ENCODE measurements around the gene MAST4. TPM values are rescaled to one million over a fixed set of nuclear protein-coding genes. Genes with fewer than 3 reads are reported as not detected.
"Not testable (repeated sequence)": the region's sequence is repeated elsewhere in the genome, so short reads cannot be mapped to it uniquely, and the experiment has no call there.

The MAST4 gene
- total and polyA plus RNA-seq, 4 donors = 17.1 to 34.6 (median 21.0) TPM

DNA sequence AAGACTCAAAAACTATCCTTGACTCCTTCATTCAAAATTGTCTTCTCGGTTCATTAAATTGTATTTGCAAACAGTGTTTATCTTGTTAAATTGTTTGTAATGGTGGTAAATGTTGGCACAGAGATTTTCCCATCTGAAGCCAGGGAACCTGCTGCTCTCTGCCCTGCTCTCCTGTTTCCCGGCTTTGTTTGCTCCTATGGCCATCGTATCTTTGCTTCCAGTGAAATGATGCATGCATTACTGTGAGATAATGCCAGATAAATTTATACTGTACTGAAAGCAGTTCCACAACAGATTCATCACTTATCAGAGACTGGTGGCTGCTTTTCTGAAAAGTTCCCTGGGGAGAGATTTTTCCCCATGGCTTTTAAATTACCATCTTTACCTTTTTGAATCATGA lies 519.1 kb downstream of the MAST4 start:
- H3K4me3 ChIP-seq (ENCODE audit: low read depth, low read length) = no peak overlapping the region
- no peaks in the 10 kb centered on the region for H3K27me3 ChIP-seq (ENCODE audit: control insufficient read depth, insufficient read depth, low read length)
- H3K4me1 ChIP-seq (ENCODE audit: control insufficient read depth, insufficient read depth, low read length) = no peaks in the 10 kb centered on the region
- no peak overlapping the region for H3K27ac ChIP-seq (ENCODE audit: low read depth, low read length)
- no peaks in the 10 kb centered on the region for H3K9me3 ChIP-seq (ENCODE audit: control insufficient read depth, insufficient read depth, low read length)
- H3K36me3 ChIP-seq (ENCODE audit: control insufficient read depth, insufficient read depth, low read length) = no peaks in the 10 kb centered on the region
- DNase-seq (ENCODE audit: low read depth in 4 of 6, low spot score in 6 of 6) = peak in 1 of 6 donors; percentile 78
- 67% methylated on average over 1 of the region's 3 CpGs for WGBS (ENCODE audit: insufficient coverage)

DNA sequence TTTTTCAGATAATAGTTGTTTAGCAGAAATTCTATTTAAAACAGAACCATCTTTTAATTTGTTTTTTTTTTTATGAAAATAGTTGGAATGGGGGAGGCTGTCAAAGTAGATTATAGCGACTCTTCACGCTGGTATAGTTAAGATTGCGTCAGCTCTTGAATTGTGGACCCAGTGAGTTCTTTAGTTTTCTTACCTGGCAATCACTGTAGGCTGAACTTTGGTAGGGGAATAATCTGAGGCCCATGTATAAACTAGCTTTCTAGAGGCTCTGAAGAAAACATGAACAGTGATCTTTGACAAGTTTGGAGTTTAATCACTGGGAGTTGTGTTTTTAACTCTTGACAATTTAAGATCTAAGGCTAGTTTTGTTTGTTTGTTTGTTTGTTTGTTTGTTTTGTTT lies 519.6 kb downstream of the MAST4 start:
- H3K4me1 ChIP-seq (ENCODE audit: control insufficient read depth, insufficient read depth, low read length) = no peaks in the 10 kb centered on the region
- H3K9me3 ChIP-seq (ENCODE audit: control insufficient read depth, insufficient read depth, low read length) = no peaks in the 10 kb centered on the region
- H3K27ac ChIP-seq (ENCODE audit: low read depth, low read length) = no peak overlapping the region
- no peak overlapping the region for H3K4me3 ChIP-seq (ENCODE audit: low read depth, low read length)
- no peaks in the 10 kb centered on the region for H3K36me3 ChIP-seq (ENCODE audit: control insufficient read depth, insufficient read depth, low read length)
- no peak for DNase-seq (ENCODE audit: low read depth in 4 of 6, low spot score in 6 of 6)
- WGBS (ENCODE audit: insufficient coverage) = 100% methylated on average over 2 of the region's 3 CpGs
- no peaks in the 10 kb centered on the region for H3K27me3 ChIP-seq (ENCODE audit: control insufficient read depth, insufficient read depth, low read length)

GRCh38 chr5:67118050-67118620 lies 521.9 kb downstream of the MAST4 start:
- 94% methylated on average over 3 of the region's 4 CpGs for WGBS (ENCODE audit: insufficient coverage)
- Histone ChIP-seq H3K4me3 (ENCODE audit: low read depth, low read length) (no peak overlapping the region), H3K4me1 (ENCODE audit: control insufficient read depth, insufficient read depth, low read length) (no peaks in the 10 kb centered on the region), H3K27ac (ENCODE audit: low read depth, low read length) (no peak overlapping the region), H3K9me3 (ENCODE audit: control insufficient read depth, insufficient read depth, low read length) (no peaks in the 10 kb centered on the region), H3K36me3 (ENCODE audit: control insufficient read depth, insufficient read depth, low read length) (no peaks in the 10 kb centered on the region), H3K27me3 (ENCODE audit: control insufficient read depth, insufficient read depth, low read length) (no peaks in the 10 kb centered on the region)
- no peak for DNase-seq (ENCODE audit: low read depth in 4 of 6, low spot score in 6 of 6)

DNA sequence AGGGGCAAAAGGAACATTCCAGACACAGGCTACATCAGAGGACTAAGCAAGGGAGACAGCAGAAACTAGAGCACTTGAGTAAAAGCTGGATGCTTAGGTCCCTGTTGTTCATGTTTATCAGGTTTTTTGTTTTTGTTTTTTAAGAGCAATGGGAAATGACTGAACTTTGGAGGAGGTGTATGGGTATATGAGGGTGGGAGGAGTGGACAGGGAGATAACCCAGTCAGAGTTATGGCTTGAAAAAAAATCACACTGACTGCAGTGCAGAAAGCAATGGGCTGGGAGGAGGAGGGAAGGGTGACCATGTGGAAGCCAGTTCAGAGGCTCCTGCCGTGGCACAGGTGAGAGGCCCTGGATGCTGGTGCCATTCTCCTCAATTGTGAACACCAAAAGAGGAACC lies 522.8 kb downstream of the MAST4 start:
- Histone ChIP-seq H3K27ac (ENCODE audit: low read depth, low read length) (no peak overlapping the region), H3K27me3 (ENCODE audit: control insufficient read depth, insufficient read depth, low read length) (no peaks in the 10 kb centered on the region), H3K36me3 (ENCODE audit: control insufficient read depth, insufficient read depth, low read length) (no peaks in the 10 kb centered on the region), H3K9me3 (ENCODE audit: control insufficient read depth, insufficient read depth, low read length) (no peaks in the 10 kb centered on the region), H3K4me3 (ENCODE audit: low read depth, low read length) (no peak overlapping the region), H3K4me1 (ENCODE audit: control insufficient read depth, insufficient read depth, low read length) (no peaks in the 10 kb centered on the region)
- no peak for DNase-seq (ENCODE audit: low read depth in 4 of 6, low spot score in 6 of 6)
- WGBS (ENCODE audit: insufficient coverage) = 86% methylated on average over 1 of the region's 1 CpG

DNA sequence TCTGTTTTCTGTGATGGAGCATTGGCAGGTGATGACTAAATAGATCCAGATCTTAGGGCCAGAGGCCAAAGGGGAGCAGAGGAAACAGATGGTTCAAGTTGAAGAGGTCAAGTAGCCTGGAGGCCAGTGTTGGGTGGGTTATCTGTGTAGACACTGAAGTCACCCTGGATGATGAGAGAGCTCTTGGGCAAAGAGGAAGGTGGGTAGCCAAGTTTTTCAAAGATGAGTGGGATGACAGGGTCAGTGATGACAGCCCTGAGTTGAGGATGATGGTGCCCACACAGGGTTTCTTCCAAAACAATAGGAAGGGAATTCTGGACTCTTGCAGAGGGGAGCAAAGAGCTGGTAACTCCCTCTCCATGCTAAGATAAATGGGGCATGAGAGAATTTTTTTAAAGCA lies 523.8 kb downstream of the MAST4 start:
- Histone ChIP-seq H3K4me3 (ENCODE audit: low read depth, low read length) (no peak overlapping the region), H3K9me3 (ENCODE audit: control insufficient read depth, insufficient read depth, low read length) (no peaks in the 10 kb centered on the region), H3K36me3 (ENCODE audit: control insufficient read depth, insufficient read depth, low read length) (no peaks in the 10 kb centered on the region), H3K27me3 (ENCODE audit: control insufficient read depth, insufficient read depth, low read length) (no peaks in the 10 kb centered on the region), H3K27ac (ENCODE audit: low read depth, low read length) (no peak overlapping the region), H3K4me1 (ENCODE audit: control insufficient read depth, insufficient read depth, low read length) (no peaks in the 10 kb centered on the region)
- DNase-seq (ENCODE audit: low read depth in 4 of 6, low spot score in 6 of 6) = no peak

DNA sequence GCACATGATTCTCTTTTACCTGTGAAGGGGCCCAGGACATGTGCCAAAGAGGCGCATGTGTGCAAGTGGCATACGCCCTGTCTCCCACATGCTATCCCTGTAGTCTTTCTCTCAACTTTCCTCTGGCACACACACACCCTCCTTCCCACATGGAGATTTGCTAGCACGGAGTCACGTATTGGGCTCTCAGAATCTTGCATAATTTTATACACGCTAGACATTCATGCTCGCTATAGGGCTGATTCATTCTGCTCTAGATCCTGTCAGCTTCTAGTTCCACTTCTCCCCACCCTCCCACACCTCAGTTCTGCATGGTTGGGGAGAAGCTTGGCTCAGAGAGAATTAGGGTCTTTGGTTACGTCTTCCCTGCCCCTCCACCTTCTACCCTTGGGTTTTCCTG lies 527.6 kb downstream of the MAST4 start:
- Histone ChIP-seq H3K4me1 (ENCODE audit: control insufficient read depth, insufficient read depth, low read length) (no peaks in the 10 kb centered on the region), H3K9me3 (ENCODE audit: control insufficient read depth, insufficient read depth, low read length) (no peaks in the 10 kb centered on the region), H3K27me3 (ENCODE audit: control insufficient read depth, insufficient read depth, low read length) (no peaks in the 10 kb centered on the region), H3K36me3 (ENCODE audit: control insufficient read depth, insufficient read depth, low read length) (no peaks in the 10 kb centered on the region), H3K27ac (ENCODE audit: low read depth, low read length) (no peak overlapping the region), H3K4me3 (ENCODE audit: low read depth, low read length) (no peak overlapping the region)
- DNase-seq (ENCODE audit: low read depth in 4 of 6, low spot score in 6 of 6) = no peak
- 94% methylated on average over 6 of the region's 7 CpGs for WGBS (ENCODE audit: insufficient coverage)

DNA sequence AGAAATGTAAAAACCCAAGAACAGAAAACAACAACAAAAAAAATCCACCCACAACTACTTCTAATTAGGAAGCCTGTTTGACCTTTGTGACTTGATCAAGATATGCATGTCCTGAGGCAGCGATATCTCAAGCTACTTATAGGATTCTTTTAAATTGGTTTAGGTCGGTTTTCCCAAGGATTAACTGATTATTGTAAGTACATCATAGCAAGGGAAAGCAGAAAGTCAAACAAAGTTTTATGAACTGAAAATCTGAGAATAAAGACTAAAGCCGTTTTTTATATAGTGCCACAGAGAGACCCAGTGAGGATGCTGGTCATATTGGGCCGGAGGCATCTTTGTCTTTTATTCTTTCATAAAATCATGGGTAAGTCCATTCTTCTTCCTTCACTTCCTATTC lies 528.4 kb downstream of the MAST4 start:
- Histone ChIP-seq H3K4me3 (ENCODE audit: low read depth, low read length) (no peak overlapping the region), H3K27ac (ENCODE audit: low read depth, low read length) (no peak overlapping the region), H3K9me3 (ENCODE audit: control insufficient read depth, insufficient read depth, low read length) (no peaks in the 10 kb centered on the region), H3K36me3 (ENCODE audit: control insufficient read depth, insufficient read depth, low read length) (no peaks in the 10 kb centered on the region), H3K27me3 (ENCODE audit: control insufficient read depth, insufficient read depth, low read length) (no peaks in the 10 kb centered on the region), H3K4me1 (ENCODE audit: control insufficient read depth, insufficient read depth, low read length) (no peaks in the 10 kb centered on the region)
- WGBS (ENCODE audit: insufficient coverage) = 84% methylated on average over 2 of the region's 4 CpGs
- DNase-seq (ENCODE audit: low read depth in 4 of 6, low spot score in 6 of 6) = no peak

GRCh38 chr5:67127347-67127895 lies 531.2 kb downstream of the MAST4 start:
- H3K36me3 ChIP-seq (ENCODE audit: control insufficient read depth, insufficient read depth, low read length); H3K27me3 ChIP-seq (ENCODE audit: control insufficient read depth, insufficient read depth, low read length); H3K4me3 ChIP-seq (ENCODE audit: low read depth, low read length); H3K27ac ChIP-seq (ENCODE audit: low read depth, low read length); H3K9me3 ChIP-seq (ENCODE audit: control insufficient read depth, insufficient read depth, low read length); DNase-seq (ENCODE audit: low read depth in 4 of 6, low spot score in 6 of 6); H3K4me1 ChIP-seq (ENCODE audit: control insufficient read depth, insufficient read depth, low read length): not testable (repeated sequence)
- 80% methylated on average over 3 of the region's 5 CpGs for WGBS (ENCODE audit: insufficient coverage)

GRCh38 chr5:67129768-67130167 lies 533.6 kb downstream of the MAST4 start:
- 100% methylated on average over 1 of the region's 2 CpGs for WGBS (ENCODE audit: insufficient coverage)
- Histone ChIP-seq H3K27me3 (ENCODE audit: control insufficient read depth, insufficient read depth, low read length) (no peaks in the 10 kb centered on the region), H3K36me3 (ENCODE audit: control insufficient read depth, insufficient read depth, low read length) (no peaks in the 10 kb centered on the region), H3K4me3 (ENCODE audit: low read depth, low read length) (no peak overlapping the region), H3K27ac (ENCODE audit: low read depth, low read length) (no peak overlapping the region), H3K9me3 (ENCODE audit: control insufficient read depth, insufficient read depth, low read length) (no peaks in the 10 kb centered on the region), H3K4me1 (ENCODE audit: control insufficient read depth, insufficient read depth, low read length) (no peaks in the 10 kb centered on the region)
- DNase-seq (ENCODE audit: low read depth in 4 of 6, low spot score in 6 of 6) = no peak

DNA sequence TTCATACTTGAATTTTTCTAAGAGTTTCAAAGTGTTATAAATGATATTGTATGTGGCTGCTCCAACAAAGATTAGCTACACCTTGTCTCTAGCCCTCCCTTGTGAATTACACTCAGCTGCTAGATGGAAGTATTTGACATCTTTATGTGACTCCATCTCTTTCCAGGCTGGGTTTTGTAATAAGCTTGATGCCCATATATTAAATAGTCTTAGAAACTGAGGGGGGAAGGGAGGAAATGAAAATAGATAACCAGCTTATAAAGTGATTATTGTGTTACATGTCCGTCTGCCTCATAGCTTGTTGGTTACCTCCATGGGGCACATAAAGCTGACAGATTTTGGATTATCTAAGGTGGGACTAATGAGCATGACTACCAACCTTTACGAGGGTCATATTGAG lies 537.0 kb downstream of the MAST4 start:
- H3K36me3 ChIP-seq (ENCODE audit: control insufficient read depth, insufficient read depth, low read length) = no peaks in the 10 kb centered on the region
- no peaks in the 10 kb centered on the region for H3K27me3 ChIP-seq (ENCODE audit: control insufficient read depth, insufficient read depth, low read length)
- no peak overlapping the region for H3K27ac ChIP-seq (ENCODE audit: low read depth, low read length)
- no peak for DNase-seq (ENCODE audit: low read depth in 4 of 6, low spot score in 6 of 6)
- no peaks in the 10 kb centered on the region for H3K4me1 ChIP-seq (ENCODE audit: control insufficient read depth, insufficient read depth, low read length)
- 39% methylated on average over 2 of the region's 2 CpGs for WGBS (ENCODE audit: insufficient coverage)
- no peak overlapping the region for H3K4me3 ChIP-seq (ENCODE audit: low read depth, low read length)
- H3K9me3 ChIP-seq (ENCODE audit: control insufficient read depth, insufficient read depth, low read length) = no peaks in the 10 kb centered on the region
